HG03175 (cell line): ENCODE measurements around the gene HSPA9.
A peak's percentile ranks its signal among the peaks of the same experiment; 100 is the strongest.

ENCODE experiments used
- ATAC-seq: cut with Tn5 transposase; IDR thresholded peaks from one replicate; pipeline ENCODE4 v1.9.1; 2021; ENCODE audit warnings: mild to moderate bottlenecking, moderate library complexity; ENCODE audit not compliant: unreplicated experiment

Gene HSPA9

DNA sequence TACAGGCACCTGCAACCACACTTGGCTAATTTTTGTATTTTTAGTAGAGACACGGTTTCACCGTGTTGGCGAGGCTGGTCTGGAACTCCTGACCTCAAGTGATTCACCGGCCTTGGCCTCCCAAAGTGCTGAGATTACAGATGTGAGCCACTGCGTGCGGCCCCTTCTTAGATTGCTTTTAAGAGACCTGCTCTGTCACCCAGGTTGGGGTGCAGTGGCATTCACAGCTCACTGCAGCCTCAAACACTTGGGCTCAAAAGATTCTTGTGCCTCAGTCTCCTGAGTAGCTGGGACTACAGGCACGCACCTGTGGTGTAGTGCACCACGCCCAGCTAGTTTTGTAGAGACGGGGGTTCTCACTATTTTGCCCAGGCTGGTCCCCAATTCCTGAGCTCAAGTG, 11.0 kb downstream of the HSPA9 start:
- no peak for ATAC-seq

DNA sequence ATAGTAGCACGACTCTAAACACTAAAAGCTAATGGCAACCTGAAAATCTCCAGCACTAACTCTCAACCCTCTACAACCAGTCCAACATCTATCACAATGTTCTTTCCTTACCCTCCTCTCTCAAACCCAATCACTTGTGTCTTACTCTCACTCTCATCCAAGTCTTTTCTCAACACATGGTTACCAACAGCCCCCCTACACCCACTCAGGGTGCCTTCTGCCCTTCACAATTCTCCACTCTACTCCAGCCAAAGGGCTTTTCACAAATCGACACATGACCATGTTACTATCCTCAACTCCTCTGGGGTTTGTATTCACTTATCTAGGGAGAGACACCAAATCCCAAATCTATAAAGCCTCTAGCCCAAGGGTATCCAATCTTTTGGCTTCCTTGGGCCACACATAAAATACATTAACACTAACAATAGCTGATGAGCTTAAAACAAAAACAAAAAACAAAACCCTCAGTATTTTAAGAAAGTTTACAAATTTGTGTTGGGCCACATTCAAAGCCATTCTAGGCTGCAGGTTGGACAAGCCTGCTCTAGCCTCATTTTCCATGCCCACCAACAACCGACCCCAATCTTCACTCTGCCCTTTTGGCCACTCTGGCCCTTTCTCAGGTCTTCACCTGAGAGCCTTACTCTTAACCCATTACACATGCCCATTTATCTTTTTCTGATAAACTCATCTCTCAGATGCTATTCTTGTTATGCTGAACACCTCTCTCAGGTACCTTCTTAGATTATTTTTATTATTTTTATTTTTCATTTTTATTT, 11.7 kb downstream of the HSPA9 start:
- ATAC-seq: no peak

DNA sequence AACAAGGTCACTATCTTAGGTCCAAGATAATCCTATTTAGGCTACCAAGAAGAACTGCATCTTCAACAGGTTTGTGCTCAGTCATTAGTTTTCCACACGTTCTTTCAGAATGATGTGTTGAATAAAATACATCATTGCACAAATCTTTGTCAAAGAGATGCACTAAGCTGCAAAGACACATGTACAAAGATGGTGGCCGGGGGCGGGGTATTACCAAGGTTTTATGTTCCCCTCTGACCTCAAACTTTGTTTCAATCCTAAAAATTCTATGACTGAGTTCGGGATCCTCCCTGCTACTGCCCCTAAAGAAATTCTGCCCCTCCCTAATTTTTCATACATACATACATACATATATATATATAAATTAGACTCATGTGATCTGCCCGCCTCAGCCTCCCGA, 14.2 kb downstream of the HSPA9 start:
- ATAC-seq: no peak

DNA sequence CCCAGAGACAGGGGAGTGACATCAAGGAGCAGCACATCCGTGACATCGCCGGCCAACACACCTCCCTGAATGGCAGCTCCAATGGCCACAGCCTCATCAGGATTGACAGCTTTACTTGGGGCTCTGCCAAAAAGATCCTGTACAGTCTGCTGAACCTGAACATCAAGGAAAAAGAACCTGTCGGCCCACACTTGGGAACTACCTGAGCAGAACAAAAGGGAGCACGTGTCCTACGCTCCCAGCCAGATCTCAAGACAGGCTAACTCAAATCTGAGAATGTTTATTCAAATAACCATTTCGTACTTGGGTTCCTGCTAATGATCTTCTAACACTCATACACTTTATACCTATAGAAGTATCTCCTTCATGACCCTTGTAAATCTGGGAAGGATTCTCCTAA, 15.3 kb downstream of the HSPA9 start:
- ATAC-seq: no peak

DNA sequence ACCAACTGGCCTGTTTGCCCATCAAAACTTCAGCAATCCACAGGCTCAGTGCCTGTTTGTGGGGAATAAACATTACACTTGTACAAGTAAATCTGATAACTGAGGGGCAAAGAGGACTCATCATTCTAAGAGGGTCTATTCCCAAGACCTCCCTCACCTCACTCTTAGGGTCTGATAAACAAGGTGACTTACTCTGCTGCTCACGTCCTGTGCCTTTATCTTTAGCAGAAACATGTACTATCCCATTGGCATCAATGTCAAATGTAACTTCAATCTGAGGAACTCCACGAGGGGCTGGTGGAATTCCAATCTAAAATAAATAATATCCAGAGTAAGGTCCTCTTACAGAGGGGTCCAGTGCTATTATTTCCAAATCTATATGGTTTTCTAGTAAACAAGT, 17.5 kb downstream of the HSPA9 start:
- no peak for ATAC-seq

DNA sequence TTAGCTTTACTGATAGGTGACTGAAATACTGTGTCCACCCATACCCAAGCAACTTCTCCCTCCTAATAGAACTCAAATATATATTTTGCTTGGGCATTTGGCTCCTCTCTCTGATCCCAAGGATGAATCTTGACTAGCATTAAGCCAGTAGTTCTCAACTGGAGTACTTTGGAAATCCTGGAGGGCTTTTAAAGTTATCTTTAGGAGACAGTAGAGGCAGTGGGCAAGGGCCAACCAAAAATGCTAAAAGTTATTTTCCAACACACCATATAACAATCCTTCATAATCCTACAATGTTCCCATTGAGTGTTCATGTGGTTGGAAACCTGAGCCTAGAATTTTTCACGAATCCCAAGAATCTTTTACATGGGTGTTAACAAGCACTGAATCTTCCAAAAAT, 21.1 kb downstream of the HSPA9 start:
- ATAC-seq: no peak

DNA sequence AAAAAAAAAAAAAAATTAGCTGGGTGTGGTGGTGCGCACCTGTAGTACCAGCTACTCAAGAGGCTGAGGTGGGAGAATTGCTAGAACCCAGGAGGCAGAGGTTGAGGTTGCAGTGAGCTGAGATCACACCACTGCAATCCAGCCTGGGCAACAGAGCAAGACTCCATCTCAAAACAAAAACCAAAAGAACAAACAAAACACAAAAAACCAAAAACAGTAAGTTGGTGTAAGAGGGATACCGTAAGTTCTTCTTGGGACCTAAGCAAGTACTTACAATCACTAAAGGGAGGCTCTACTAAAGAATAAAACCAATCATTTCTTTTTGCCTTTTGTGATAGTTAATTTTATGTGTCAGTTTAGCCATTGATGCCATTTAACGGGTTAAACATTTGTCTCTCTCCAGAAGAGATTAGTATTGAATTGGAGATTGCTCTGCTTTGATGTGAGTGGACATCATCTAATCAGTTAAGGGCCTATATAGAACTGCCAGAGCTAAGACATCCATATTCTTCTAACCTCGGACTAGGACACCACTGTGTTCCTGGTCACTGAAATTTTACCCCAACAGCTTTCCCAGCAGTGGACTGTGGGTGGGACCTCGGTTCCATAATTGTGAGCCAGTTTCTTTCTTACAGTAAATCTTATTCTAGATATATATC, 21.6 kb downstream of the HSPA9 start:
- no peak for ATAC-seq

DNA sequence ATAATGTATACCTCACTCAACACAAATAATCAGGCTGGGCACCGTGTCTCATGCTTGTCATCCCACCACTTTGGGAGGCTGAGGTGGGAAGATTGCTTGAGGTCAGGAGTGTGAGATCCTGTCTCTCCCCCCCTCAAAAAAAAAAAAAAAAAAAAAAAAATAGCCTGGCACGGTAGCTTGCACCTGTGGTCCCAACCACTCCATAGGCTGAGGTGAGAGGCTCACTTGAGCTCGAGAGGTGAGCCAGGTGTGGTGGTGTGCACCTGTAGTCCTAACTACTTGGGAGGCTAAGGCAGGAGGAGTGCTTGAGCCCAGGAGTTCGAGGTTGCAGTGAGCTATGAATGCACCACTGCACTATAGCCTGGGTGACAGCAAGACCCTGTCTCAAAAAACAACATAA, 22.5 kb downstream of the HSPA9 start:
- no peak for ATAC-seq

DNA sequence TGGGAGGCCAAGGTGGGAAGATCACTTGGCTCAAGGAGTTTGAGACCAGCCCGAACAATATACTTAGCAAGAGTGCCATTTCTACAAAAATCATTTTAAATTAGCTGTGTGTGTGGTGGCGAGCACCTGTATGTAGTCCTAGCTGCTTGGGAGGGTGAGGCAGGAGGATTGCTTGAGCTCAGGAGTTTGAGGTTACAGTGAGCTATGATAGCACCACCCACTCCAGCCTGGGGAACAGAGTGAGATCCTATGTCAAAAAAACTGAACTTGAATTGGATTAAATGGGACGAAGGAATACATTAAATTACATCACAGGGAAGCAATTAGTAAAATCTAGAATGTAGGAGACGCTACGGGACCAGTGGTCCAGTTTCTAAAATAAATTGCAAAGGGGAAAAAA, 25.8 kb downstream of the HSPA9 start:
- no peak for ATAC-seq

DNA sequence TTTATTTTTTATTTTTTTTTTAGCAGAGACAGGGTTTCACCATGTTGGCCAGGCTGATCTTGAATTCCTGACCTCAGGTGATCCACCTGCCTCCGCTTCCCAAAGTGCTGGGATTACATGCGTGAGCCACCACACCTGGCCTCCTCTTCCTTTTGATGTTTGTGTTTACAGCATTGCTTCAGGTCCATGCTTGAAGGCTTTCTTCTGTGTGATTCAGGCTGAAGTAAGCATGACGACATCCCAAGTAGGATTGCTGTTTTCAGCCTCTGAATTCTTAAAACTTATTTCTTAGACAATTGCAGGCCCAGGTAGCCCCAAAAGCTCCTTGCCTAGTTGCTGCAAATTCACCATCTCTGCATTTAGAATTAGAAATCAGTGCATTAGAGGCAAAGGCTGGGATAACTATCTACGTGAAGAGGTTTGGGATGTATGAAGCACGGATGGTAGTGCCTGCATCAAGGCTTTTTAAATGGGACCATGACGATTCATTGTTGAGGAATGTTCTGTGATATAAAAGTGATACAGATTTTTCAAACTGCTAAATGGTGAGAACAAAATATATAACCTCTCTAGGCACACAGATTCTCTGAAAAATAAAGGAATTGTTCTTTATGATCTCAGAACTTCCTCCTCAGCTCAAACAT, 29.2 kb downstream of the HSPA9 start:
- no peak for ATAC-seq

DNA sequence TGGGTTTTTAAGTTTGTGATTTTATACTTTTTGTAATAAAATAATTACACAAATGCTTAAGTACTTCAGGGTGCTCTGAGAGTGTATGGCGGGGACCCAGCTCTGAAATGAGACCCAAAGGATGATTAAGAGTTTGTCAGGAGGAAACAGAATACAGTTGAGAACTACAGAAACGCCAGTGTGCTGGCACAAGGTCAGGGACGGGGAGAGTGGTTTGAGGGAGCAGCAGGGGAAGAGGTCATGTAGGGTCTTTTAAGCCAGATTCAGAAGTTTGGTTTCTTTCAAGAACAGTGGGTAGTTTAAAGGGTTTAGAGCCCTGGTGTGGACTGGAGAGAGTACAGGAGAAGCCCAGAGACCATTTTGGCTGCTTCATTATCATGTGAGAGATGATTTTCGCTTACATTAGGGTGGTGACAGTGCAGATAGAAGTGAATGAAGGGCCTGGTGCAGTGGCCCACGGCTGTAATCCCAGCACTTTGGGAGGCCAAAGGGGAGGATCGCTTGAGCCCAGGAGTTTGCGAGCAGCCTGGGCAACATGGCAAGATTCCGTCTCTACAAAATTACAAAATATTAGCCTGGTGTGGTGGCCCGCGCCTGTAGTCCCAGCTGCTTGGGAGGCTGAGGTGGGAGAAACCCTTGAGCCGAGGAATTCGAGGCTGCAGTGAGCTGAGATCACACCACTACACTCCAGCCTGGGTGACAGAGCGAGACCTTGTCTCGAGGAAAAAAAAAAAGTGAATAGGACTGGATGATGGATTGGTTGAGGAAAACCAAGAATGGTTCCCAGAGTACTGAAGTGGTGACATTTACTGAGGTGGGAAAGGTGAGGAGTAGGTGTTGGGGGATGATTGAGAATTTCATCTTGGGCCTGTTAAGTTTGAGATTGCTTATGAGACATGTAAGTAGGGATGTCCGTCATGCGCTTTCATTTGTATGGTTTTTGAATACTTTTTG, 30.7 kb downstream of the HSPA9 start:
- no peak for ATAC-seq

DNA sequence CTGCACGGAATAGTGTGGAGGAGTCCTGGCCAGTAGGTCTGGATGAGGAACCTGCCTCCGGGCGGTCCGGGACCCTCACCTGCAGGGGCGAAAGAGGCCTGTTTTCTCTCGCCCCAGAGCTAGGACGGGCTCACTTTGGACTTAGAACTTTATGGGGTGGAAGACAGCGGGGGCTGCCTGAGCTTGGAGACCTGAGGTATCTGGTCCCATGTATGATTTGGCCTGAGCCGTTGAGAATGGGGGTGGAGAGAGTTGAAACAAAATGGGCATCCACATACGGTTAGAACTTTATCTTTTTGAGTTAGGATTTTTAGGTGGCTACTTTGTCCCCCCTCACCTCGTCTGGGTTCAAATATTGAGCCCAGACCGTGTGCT, 31.5 kb downstream of the HSPA9 start:
- ATAC-seq: peak; percentile 48

DNA sequence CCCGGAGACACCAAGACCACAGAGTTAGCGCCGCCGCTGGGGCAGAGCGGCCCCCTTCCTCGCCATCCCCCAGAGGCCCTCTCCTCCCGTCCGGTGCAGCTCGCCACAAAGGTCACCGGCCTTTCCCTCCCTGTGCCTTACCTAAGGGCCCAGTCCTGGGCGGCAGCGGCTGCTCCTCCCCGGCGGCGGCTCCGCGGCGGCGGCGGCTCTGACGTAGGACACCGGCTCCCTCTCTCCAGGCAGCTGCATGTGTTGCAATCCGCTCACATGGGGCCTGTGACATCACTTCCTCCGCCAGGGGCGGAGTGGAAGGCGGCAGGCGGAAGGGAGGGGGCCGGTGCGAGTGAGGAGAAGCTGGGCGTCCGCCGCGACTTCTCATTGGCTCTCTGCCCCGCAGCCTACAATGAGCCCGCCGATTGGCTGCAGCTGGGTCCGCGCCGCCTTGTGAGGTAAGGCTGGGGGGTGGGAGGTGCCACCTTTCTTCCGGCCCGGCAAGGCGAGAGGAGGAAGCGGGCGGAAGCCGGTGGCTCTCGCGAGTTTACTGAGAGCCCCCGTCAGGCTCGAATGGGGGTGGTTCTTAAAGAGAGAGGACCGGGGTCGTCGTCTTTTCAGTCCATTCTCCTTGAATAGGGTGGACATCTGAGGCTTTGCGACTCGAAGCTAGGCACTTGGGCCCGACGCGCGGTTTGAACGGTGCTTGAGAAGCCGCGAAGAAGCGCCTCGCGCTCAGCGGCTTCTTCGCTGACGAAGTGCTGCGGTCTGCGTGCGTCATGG, 32.1 kb downstream of the HSPA9 start, which contains the start of gene ETF1:
TSS of gene ETF1 (minus strand) at position 281 of the 774 bp plus-strand sequence. CDS start 318 bp downstream, outside the sequence.
- peak; percentile 91 for ATAC-seq

DNA sequence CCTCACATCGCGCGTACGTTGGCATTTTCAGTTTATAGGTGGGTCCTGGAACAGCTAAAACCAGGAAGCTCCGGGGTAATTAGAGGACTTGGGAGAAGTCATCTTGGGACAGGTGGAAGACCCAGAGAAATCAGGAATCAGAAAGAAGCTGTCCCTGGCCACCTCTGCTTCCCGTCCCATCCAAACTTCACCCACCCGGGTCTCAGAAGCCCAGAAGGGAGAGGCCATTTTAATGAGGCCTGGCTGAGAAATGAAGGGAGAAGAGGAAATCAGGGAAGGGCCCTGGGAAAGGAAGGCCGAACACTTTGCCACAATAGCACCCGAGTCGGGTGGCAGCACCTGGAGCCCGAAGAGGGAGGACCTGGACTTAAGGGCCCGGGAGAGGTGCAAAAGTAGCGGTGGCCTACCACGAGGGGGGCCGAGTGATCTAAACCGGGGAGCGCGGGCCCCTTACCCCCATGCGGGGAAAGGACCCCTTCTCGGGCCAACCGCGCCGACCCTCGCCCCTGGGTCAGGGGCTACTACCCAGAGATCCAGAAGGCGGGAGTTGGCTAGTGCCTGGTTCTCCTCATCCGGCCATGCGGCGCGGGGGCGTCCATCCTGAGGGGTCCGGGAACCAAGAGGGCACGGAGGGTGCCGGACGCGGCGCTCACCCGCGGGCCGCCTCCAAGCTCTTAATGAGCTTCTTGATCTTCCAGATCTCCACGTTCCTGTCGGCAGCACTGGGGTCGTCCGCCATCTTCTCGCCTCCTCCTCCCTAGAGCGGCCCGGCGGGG, 32.8 kb downstream of the HSPA9 start:
- no peak for ATAC-seq

DNA sequence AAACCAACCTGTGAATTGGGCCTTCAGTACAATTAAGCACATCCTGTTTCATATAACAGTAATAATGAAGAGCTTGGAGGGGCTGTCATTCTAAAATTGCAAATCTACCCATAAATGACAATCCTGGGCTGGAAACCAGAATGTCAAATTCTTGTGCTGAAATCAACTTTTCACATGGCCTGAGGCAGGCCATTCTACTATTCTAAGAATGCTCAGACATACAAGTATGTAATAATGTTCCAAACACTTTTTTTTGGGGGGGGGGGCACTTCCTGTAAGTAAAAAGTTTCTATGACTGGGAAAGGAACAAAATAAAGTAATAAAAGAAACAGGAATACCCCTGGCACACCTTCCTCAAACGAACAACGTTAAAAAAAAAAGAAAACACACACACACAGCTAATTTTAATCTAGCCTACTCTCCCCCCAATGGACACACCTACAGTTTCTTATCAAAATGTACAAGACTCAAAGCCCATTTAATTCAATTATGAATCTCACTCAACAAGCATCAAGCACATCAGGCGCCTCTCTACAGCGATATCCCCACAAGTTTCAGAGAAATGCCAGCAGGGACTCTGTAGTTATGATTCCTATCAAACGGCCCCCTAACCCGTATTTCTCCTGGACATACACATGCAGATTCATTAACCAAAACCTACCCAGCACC, 33.6 kb downstream of the HSPA9 start:
- no peak for ATAC-seq

DNA sequence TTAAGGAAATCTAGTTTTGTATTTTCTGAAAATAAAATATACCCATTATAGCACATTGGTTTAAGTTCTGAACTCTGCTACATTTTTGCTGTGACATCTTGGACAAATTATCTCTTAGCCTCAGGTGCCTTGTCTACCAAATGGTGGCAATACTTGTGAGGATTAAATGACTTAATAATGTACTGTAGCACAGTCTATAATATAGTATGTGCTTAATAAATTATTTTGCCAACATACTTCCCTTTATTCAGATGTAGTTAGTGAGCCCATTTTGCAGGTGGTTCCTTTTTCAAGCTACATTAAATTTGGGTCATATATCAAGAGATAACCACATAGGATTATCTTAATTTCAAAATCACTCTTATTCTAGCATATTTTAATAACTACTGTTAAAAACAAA, 35.4 kb downstream of the HSPA9 start:
- ATAC-seq: no peak

DNA sequence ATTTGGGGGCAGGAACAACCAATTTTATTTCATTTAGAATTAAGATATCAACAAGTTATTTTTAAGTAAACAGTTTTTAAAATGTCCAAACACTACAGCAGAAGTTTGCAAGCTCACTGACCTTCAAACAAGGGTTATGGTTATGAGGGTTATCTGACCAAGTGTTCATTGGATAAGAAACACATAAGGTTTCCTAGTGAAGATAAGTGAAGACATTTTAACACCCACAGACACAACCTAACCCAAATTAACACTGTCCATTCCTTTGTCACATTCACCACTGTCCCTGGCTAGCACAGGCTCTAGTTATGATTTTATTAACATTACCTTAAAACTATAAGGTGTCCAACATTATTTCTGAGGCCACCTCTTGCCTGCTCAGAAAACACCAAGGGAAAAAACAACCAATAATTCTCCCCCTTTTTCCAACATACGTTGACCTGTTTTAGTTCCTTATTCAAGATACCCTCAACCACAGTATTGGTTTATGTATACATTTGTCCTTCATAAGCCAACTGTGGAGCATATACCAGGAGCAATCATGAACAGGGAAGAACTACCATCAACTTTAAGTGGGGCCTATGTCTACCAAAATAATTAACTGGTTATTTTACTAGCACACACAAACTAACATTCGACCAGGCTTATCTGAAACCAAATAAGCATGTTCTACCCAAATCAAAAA, 36.1 kb downstream of the HSPA9 start:
- ATAC-seq: no peak

DNA sequence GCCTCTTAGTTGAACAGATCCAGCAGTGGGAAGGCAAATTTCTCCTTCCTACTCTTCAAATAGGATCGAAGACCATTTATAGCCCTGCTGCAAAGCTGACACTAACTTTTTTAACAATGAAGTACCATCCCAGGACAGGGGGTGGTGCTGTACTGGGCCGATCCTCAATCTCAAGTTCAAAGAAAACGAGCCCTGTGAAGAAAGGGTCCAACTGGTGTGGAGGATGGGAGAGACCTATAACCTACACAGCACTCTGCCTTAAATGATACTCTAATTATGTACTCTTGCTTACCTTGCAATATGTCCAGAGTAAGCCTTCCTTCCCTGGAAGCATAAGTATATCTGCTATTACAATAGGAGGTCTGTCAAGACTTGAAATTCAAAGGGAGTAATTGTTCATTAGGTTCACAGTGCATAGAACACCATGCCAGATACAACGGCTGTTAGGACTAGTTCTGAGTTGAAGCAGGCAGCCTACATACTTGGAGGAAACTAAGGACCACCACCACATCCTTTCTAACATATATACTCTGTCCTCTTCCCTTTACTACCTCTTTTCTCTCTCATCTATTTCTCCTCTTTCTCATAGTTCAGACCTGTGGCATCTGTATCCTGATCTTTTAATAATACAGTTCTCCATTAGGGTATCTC, 38.4 kb downstream of the HSPA9 start:
- no peak for ATAC-seq
